Mesendoderm (in vitro differentiated cells): ENCODE results near the gene ARL6IP4. TPM values are rescaled to one million over a fixed set of nuclear protein-coding genes. Genes with fewer than 3 reads are reported as not detected.

ENCODE experiments used
- DNase-seq: peaks from one replicate; pipeline ENCODE4 v3.0.0; 2013
- H2AK5ac ChIP-seq: 2 replicates; pipeline ENCODE4 v1.6.1; 2013; ENCODE audit warnings: low read length, inconsistent platforms
- H2BK120ac ChIP-seq: 2 replicates; pipeline ENCODE4 v1.6.1; 2013; ENCODE audit warnings: low read depth, mild to moderate bottlenecking, low read length, moderate library complexity, mixed read lengths
- H2BK15ac ChIP-seq: replicated peaks from 2 replicates; pipeline ENCODE4 v1.6.1; 2013; ENCODE audit warnings: low read depth, mild to moderate bottlenecking, moderate library complexity
- H2BK5ac ChIP-seq: 2 replicates; pipeline ENCODE4 v1.6.1; 2013; ENCODE audit warnings: low read length, inconsistent platforms
- H3K18ac ChIP-seq: 2 replicates; pipeline ENCODE4 v1.6.1; 2013; ENCODE audit warnings: mild to moderate bottlenecking, low read length, mixed read lengths
- H3K23ac ChIP-seq: one replicate; pipeline ENCODE4 v1.6.1; 2013; ENCODE audit warnings: low read length
- H3K27ac ChIP-seq: 2 replicates; pipeline ENCODE4 v1.5.1; 2013; ENCODE audit warnings: low read depth, mild to moderate bottlenecking, inconsistent platforms, low read length, moderate library complexity
- H3K27me3 ChIP-seq: 2 replicates; pipeline ENCODE4 v1.6.1; 2013; ENCODE audit warnings: low read length, control low read depth, mild to moderate bottlenecking, inconsistent platforms; ENCODE audit not compliant: insufficient read depth, poor library complexity
- H3K36me3 ChIP-seq: 2 replicates; pipeline ENCODE4 v1.6.1; 2013; ENCODE audit warnings: low read length, inconsistent platforms; ENCODE audit not compliant: control insufficient read depth, insufficient read depth
- H3K4ac ChIP-seq: one replicate; pipeline ENCODE4 v1.6.1; 2013; ENCODE audit warnings: low read depth, mild to moderate bottlenecking, low read length, moderate library complexity
- H3K4me1 ChIP-seq: 2 replicates; pipeline ENCODE4 v1.6.1; 2013; ENCODE audit warnings: low read depth, low read length, inconsistent platforms; ENCODE audit not compliant: control insufficient read depth
- H3K4me2 ChIP-seq: 2 replicates; pipeline ENCODE4 v1.6.1; 2013; ENCODE audit warnings: low read length
- H3K4me3 ChIP-seq: 2 replicates; pipeline ENCODE4 v1.5.1; 2013; ENCODE audit warnings: mild to moderate bottlenecking, low read length
- H3K56ac ChIP-seq: one replicate; pipeline ENCODE4 v1.6.1; 2013; ENCODE audit warnings: low read length
- H3K79me1 ChIP-seq: 2 replicates; pipeline ENCODE4 v1.6.1; 2013; ENCODE audit warnings: low read length, inconsistent platforms
- H3K79me2 ChIP-seq: 2 replicates; pipeline ENCODE4 v1.6.1; 2013; ENCODE audit warnings: mild to moderate bottlenecking, low read length; ENCODE audit not compliant: control insufficient read depth, insufficient read depth
- H3K9ac ChIP-seq: 2 replicates; pipeline ENCODE4 v1.6.1; 2013; ENCODE audit warnings: low read length, inconsistent platforms
- H4K5ac ChIP-seq: one replicate; pipeline ENCODE4 v1.6.1; 2013; ENCODE audit warnings: low read length
- H4K8ac ChIP-seq: one replicate; pipeline ENCODE4 v1.6.1; 2013; ENCODE audit warnings: low read depth, mild to moderate bottlenecking, control low read depth, low read length, moderate library complexity
- WGBS: extraction: QIAGEN DNeasy Blood & Tissue Kit; methylation state at CpG from one replicate; pipeline ENCODE4 v1.1.7; 2013; ENCODE audit warnings: low lambda C conversion rate, missing lambda C conversion rate; ENCODE audit not compliant: insufficient coverage; ENCODE audit errors: extremely low coverage; 5-methylcytosine and 5-hydroxymethylcytosine counted together
- polyA plus RNA-seq, 2 experiments: library from polyadenylated mRNA; stranded (reverse); fragments of 200-250 nt; gene quantifications; one replicate each; pipeline ENCODE4 v1.2.3, GENCODE V29; 2013

The ARL6IP4 gene
- polyA plus RNA-seq (2013, experiment 1 of 2) = 118 TPM
- 115 TPM for polyA plus RNA-seq (2013, experiment 2 of 2)

DNA sequence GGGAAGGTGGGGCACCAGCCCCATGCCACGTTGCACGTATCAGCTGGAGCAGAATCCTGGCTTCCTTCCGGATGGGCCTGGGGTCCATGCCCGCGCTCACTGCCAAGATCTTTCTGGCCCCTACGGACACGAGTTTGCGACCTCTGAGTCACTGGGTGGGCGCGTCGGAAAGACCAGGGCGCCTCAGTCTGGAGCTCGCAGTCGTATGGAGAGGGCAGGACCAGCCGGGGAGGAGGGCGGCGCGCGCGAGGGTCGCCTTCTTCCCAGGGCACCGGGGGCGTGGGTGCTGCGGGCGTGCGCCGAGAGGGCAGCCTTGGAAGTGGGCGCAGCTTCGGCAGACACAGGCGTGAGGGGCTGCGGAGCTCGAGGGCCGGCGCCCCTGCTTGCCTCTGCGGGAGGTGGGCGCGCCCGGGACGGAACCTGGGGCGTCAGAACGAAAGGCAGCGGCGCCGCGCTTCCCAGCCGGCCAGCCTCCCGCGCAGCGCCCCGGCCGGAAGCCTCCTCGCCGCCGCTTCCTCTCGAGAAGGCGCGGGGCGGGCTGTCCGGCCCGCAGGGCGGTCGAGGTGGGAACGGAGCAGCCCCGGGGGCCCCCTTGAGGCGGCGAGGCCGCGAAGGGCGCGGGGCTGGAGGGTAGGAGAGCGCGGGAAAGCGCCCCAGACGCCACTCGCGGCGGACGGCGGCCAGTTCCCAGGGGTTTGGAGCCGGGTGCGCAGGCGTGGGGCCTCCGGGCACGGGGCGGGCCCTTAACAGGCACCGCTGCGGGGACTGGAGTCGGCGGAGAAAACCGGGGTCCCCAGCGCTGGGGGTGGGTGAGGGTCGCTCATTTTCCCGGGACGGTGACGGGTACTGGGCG, at the start of gene ARL6IP4:
Gene ARL6IP4 (plus strand): TSS at position 499 of the 853 bp plus-strand sequence. CDS start 459 bp downstream, outside the sequence.
- Histone ChIP-seq H2BK5ac (peak within 1 kb of the TSS; percentile 64), H2BK120ac (no peak within 1 kb of the TSS), H3K4me1 (peaks cover 9% of the 10 kb centered on the region), H2BK15ac (no peak within 1 kb of the TSS), H3K36me3 (peaks cover 1% of the 10 kb centered on the region), H2AK5ac (peak within 1 kb of the TSS; percentile 41), H4K5ac (no peak within 1 kb of the TSS), H3K79me2 (peaks cover 15% of the 10 kb centered on the region), H4K8ac (peak within 1 kb of the TSS; percentile 6), H3K27me3 (no peaks in the 10 kb centered on the region), H3K79me1 (peaks cover 26% of the 10 kb centered on the region), H3K27ac (peak within 1 kb of the TSS; percentile 65), H3K4me3 (peak within 1 kb of the TSS; percentile 88), H3K4ac (peak within 1 kb of the TSS; percentile 83), H3K23ac (peak within 1 kb of the TSS; percentile 90), H3K4me2 (peak within 1 kb of the TSS; percentile 91), H3K56ac (peak within 1 kb of the TSS; percentile 98), H3K9ac (peak within 1 kb of the TSS; percentile 97), H3K18ac (peak within 1 kb of the TSS; percentile 76)
- peak; percentile 63 for DNase-seq
- no CpG with 5 or more reads among the region's 96 CpGs for WGBS

DNA sequence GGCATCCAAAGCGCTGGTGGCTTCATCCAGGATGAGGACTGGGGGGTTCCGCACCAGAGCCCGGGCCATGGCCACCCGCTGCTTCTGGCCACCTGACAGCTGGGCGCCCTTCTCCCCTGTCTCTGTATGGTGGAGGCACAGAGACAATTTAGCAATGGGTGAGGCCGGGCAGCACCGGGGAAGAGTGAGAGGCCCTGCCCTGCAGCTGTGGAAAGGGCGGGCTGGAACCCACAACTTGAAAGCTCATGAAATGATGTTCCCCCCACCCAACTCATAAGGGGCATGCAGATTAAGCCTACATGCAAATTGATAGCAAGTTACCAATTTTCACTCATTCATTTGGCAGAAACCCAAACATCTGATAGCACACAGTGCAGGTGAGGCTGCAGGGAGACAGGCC, 48.3 kb upstream of the ARL6IP4 start:
- Histone ChIP-seq H2AK5ac (no peak overlapping the region), H4K8ac (no peak overlapping the region), H3K27me3 (no peaks in the 10 kb centered on the region), H3K4me3 (no peak overlapping the region), H3K36me3 (no peaks in the 10 kb centered on the region), H3K9ac (no peak overlapping the region), H3K18ac (no peak overlapping the region), H3K23ac (no peak overlapping the region), H3K79me1 (no peaks in the 10 kb centered on the region), H2BK5ac (no peak overlapping the region), H2BK120ac (no peak overlapping the region), H3K27ac (no peak overlapping the region), H4K5ac (no peak overlapping the region), H2BK15ac (no peak overlapping the region), H3K79me2 (no peaks in the 10 kb centered on the region), H3K4me1 (no peaks in the 10 kb centered on the region), H3K56ac (no peak overlapping the region), H3K4me2 (no peak overlapping the region), H3K4ac (no peak overlapping the region)
- no peak for DNase-seq
- WGBS = no CpG with 5 or more reads among the region's 8 CpGs

DNA sequence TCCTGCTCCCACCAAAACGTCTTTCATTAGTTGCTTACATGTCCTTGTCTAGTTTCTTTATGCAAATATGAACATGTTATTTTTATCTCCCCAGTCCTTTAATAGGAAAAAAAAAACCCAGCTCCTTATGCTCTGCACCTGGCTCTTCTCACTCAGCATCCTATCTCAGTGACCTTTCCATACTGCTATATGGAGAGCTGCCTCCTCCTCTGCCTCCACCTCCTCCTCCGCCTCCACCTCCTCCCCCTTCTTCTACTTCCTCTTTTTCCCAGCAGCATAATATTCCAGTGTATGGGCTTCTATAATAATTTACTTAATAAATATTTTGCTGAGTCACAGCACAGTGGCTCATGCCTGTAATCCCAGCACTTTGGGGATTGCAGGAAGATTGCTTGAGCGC, 45.8 kb upstream of the ARL6IP4 start:
- Histone ChIP-seq H2BK15ac (no peak overlapping the region), H3K79me2 (no peaks in the 10 kb centered on the region), H3K56ac (no peak overlapping the region), H4K8ac (no peak overlapping the region), H3K4ac (no peak overlapping the region), H3K9ac (no peak overlapping the region), H4K5ac (no peak overlapping the region), H3K18ac (no peak overlapping the region), H2BK120ac (no peak overlapping the region), H3K36me3 (no peaks in the 10 kb centered on the region), H2AK5ac (no peak overlapping the region), H3K27me3 (no peaks in the 10 kb centered on the region), H3K4me3 (no peak overlapping the region), H3K27ac (no peak overlapping the region), H3K23ac (no peak overlapping the region), H3K4me2 (no peak overlapping the region), H3K4me1 (no peaks in the 10 kb centered on the region), H2BK5ac (no peak overlapping the region), H3K79me1 (no peaks in the 10 kb centered on the region)
- DNase-seq = no peak
- WGBS = no CpG with 5 or more reads among the region's 3 CpGs

DNA sequence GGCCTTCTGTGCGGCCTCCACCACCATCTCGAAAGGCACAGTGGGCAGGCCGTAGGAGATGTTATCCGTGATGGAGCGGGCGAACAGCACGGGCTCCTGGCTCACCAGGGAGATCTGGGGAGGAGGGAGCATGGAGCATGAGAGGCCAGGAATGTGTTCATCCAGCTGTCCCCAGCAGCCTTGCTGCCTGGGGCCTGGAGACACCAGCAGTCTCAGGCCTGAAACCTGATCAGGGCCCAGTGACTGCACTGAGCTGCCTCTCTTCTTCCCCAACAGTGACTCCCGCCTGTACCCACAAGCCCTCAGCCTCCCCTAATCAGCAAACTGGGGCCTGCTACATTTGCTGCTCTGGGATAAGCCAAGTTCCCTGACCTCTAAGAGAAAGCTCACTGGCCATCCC, 45.2 kb upstream of the ARL6IP4 start:
- Histone ChIP-seq H2BK120ac (no peak overlapping the region), H2AK5ac (no peak overlapping the region), H4K8ac (no peak overlapping the region), H3K9ac (no peak overlapping the region), H3K18ac (no peak overlapping the region), H3K79me2 (no peaks in the 10 kb centered on the region), H3K4me1 (no peaks in the 10 kb centered on the region), H3K4me3 (no peak overlapping the region), H2BK15ac (no peak overlapping the region), H4K5ac (no peak overlapping the region), H3K23ac (no peak overlapping the region), H3K56ac (no peak overlapping the region), H3K27me3 (no peaks in the 10 kb centered on the region), H3K79me1 (no peaks in the 10 kb centered on the region), H3K36me3 (no peaks in the 10 kb centered on the region), H3K4ac (no peak overlapping the region), H3K4me2 (no peak overlapping the region), H3K27ac (no peak overlapping the region), H2BK5ac (no peak overlapping the region)
- no CpG with 5 or more reads among the region's 8 CpGs for WGBS
- DNase-seq = no peak

DNA sequence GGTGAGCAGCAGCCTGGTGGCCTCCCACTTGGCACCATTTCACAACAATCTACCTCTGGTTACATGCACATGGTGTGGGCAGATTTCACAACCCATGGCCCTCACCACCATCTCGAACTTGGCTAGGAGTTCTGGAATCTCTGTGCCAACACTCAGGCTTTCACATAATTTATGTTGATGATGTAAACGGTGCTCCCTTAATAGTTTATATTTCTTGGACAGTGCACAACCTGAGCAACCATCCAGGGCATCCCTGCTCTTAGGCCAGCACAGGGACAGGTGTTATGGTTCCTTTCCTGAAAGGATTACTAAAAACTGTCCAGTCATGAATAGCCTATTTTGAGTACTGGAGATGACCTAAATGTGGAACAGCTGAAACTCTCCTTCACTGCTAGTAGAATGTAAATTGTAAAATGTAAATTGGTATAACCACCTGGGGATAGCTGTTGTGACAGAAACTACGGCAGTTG, 42.8 kb upstream of the ARL6IP4 start:
- Histone ChIP-seq H4K5ac (no peak overlapping the region), H3K56ac (no peak overlapping the region), H3K27ac (no peak overlapping the region), H2AK5ac (no peak overlapping the region), H2BK15ac (no peak overlapping the region), H3K36me3 (no peaks in the 10 kb centered on the region), H3K9ac (no peak overlapping the region), H4K8ac (no peak overlapping the region), H3K79me2 (no peaks in the 10 kb centered on the region), H3K4me1 (no peaks in the 10 kb centered on the region), H3K4ac (no peak overlapping the region), H2BK5ac (no peak overlapping the region), H3K79me1 (no peaks in the 10 kb centered on the region), H3K27me3 (no peaks in the 10 kb centered on the region), H3K4me3 (no peak overlapping the region), H3K23ac (no peak overlapping the region), H3K4me2 (no peak overlapping the region), H2BK120ac (no peak overlapping the region), H3K18ac (no peak overlapping the region)
- WGBS = no CpG with 5 or more reads among the region's 3 CpGs
- no peak for DNase-seq
